Measurements from ENCODE around the gene GRIN3A.

DNA sequence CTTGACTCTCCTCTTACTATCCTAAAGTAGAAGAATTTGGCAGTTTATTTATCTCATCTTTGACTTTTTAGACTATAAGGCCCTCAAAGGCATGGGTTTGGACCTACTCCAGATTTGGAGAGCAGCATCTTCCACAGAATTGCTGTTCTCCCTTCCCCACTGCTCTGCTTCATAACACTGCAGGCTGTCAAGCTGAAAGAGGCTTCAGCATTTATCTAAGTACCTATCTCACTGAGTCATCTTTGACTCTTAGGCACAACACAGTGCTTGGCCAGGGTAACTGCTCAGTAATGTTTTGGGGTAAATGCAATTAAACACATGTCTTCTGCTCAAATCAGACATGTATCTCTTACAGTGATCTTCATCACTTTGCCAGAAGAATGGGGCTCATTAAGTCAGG, 60.6 kb downstream of the GRIN3A start:
- TF ChIP-seq CEBPB (IDR thresholded peaks at IDR 0.05; ENCODE audit: low read depth, low read length) (no peak), POLR2A (IDR thresholded peaks at IDR 0.05; ENCODE audit: low read depth, low read length) (no peak), RAD21 (IDR thresholded peaks at IDR 0.05; ENCODE audit: low read length) (no peak), FOS (IDR thresholded peaks at IDR 0.05; ENCODE audit: low read depth, low read length) (no peak), RCOR1 (IDR thresholded peaks at IDR 0.05; ENCODE audit: insufficient replicate concordance, low read length) (no peak)
- TF ChIP-seq, protein P1, sequence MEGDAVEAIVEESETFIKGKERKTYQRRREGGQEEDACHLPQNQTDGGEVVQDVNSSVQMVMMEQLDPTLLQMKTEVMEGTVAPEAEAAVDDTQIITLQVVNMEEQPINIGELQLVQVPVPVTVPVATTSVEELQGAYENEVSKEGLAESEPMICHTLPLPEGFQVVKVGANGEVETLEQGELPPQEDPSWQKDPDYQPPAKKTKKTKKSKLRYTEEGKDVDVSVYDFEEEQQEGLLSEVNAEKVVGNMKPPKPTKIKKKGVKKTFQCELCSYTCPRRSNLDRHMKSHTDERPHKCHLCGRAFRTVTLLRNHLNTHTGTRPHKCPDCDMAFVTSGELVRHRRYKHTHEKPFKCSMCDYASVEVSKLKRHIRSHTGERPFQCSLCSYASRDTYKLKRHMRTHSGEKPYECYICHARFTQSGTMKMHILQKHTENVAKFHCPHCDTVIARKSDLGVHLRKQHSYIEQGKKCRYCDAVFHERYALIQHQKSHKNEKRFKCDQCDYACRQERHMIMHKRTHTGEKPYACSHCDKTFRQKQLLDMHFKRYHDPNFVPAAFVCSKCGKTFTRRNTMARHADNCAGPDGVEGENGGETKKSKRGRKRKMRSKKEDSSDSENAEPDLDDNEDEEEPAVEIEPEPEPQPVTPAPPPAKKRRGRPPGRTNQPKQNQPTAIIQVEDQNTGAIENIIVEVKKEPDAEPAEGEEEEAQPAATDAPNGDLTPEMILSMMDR (conservative IDR thresholded peaks at IDR 0.05; ENCODE audit: low read depth, low read length): no peak
- TF ChIP-seq, protein P2, sequence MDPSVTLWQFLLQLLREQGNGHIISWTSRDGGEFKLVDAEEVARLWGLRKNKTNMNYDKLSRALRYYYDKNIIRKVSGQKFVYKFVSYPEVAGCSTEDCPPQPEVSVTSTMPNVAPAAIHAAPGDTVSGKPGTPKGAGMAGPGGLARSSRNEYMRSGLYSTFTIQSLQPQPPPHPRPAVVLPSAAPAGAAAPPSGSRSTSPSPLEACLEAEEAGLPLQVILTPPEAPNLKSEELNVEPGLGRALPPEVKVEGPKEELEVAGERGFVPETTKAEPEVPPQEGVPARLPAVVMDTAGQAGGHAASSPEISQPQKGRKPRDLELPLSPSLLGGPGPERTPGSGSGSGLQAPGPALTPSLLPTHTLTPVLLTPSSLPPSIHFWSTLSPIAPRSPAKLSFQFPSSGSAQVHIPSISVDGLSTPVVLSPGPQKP (IDR thresholded peaks at IDR 0.05; ENCODE audit: borderline replicate concordance, low read depth, low read length): no peak
